ENCODE data around the gene TK1.

DNA sequence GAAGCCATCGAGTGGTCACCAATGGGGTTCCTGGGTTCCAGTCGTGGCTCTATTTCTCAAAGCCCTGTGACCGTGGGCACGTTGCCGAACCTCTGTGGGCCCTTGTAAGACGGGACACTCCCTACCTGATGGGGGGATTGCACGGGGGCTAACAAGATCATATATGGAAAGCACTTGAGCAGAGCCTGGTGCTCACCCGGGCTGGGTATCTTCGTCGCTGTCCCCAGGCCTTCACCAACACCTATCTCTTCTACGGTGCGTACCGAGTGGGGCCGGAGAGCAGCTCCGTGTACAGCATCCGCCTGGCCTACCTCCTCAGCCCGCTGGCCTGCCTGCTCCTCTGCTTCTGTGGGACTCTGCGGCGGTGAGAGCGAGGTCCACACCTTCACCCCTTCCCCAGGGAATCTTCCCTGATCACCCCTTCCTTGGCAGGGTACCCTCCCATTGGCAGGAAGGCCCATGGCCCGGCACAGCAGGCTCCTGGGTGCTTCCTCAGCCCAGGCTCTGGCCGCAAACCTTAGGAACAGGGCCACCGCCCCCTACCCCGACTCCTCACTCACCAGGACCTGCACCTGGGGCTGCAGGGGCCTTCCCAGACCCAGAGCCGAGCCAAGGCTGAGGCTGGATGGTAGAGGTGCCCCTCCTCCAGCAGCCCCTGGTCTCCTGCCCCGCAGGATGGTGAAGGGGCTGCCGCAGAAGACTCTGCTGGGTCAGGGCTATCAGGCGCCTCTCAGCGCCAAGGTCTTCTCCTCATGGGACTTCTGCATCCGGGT lies 53.5 kb downstream of the TK1 start:
- no peak for TF ChIP-seq CTCF (IDR thresholded peaks at IDR 0.05)
- no peak for TF ChIP-seq POLR2AphosphoS5 (IDR thresholded peaks at IDR 0.05; ENCODE audit: low read depth, low read length)
- no peak for TF ChIP-seq TCF7L2 (IDR thresholded peaks at IDR 0.05; ENCODE audit: low read depth, low read length)
- no peak for TF ChIP-seq REST (IDR thresholded peaks at IDR 0.05; ENCODE audit: insufficient read depth in 1 of 2, low read depth in 2 of 2, low read length in 1 of 2)
- no peak for TF ChIP-seq SIN3A (IDR thresholded peaks at IDR 0.05; ENCODE audit: borderline replicate concordance, insufficient read depth, low read depth, low read length)
